Brain pericyte (primary cell): Measurements from ENCODE around the gene TUBA4B.

Experiments used
- DNase-seq: peaks from one replicate; pipeline ENCODE4 v3.0.0-alpha.2; 2012; ENCODE audit warnings: low read depth, low spot score

Gene TUBA4B

DNA sequence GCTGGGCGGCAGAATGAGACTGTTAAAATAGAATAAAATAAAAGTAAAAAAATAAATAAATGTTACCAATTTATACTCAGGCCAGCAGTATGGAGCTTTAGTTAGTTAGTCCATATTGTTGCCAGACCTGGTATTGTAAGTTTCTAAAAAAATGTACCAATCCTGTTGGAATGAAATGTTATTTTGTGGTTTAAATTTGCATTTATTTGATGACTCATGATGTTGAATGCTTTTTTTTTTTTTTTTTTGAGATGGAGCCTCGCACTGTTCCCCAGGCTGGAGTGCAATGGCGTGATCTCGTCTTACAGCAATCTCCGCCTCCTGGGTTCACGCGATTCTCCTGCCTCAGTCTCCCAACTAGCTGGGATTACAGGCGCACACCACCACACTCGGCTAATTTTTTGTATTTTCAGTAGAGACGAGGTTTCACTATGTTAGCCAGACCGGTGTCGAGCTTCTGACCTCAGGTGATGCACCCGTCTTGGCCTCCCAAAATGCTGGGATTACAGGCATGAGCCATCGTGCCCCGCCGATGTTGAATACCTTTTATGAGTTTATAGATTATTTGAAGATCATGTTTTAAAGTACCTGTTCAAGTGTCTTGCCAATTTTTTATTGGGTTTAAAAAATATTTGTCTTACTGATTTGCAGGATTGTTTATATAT is 61.9 kb downstream of the TUBA4B start:
- no peak for DNase-seq
